ENCODE data around the gene ACTRT2. TPM values are rescaled to one million over a fixed set of nuclear protein-coding genes. Genes with fewer than 3 reads are reported as not detected.

Gene ACTRT2
- total RNA-seq, 1 donor from 2014 or later = not detected

GRCh38 chr1:3005771-3006170 is 15.5 kb upstream of the ACTRT2 start:
- TF ChIP-seq, protein P1, sequence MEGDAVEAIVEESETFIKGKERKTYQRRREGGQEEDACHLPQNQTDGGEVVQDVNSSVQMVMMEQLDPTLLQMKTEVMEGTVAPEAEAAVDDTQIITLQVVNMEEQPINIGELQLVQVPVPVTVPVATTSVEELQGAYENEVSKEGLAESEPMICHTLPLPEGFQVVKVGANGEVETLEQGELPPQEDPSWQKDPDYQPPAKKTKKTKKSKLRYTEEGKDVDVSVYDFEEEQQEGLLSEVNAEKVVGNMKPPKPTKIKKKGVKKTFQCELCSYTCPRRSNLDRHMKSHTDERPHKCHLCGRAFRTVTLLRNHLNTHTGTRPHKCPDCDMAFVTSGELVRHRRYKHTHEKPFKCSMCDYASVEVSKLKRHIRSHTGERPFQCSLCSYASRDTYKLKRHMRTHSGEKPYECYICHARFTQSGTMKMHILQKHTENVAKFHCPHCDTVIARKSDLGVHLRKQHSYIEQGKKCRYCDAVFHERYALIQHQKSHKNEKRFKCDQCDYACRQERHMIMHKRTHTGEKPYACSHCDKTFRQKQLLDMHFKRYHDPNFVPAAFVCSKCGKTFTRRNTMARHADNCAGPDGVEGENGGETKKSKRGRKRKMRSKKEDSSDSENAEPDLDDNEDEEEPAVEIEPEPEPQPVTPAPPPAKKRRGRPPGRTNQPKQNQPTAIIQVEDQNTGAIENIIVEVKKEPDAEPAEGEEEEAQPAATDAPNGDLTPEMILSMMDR (IDR thresholded peaks at IDR 0.05; ENCODE audit: unreplicated experiment) = no peak
- Mint-ChIP-seq H3K27ac (ENCODE audit: unreplicated experiment) (no peak overlapping the region), H3K36me3 (ENCODE audit: low read depth, unreplicated experiment) (peaks cover 10% of the 10 kb centered on the region), H3K9me3 (ENCODE audit: unreplicated experiment) (peaks cover 13% of the 10 kb centered on the region), H3K4me3 (ENCODE audit: unreplicated experiment) (no peak overlapping the region), H3K4me1 (ENCODE audit: unreplicated experiment) (no peaks in the 10 kb centered on the region), H3K27me3 (ENCODE audit: unreplicated experiment) (peaks cover 3% of the 10 kb centered on the region)
- no peak for DNase-seq (ENCODE audit: low spot score)

DNA sequence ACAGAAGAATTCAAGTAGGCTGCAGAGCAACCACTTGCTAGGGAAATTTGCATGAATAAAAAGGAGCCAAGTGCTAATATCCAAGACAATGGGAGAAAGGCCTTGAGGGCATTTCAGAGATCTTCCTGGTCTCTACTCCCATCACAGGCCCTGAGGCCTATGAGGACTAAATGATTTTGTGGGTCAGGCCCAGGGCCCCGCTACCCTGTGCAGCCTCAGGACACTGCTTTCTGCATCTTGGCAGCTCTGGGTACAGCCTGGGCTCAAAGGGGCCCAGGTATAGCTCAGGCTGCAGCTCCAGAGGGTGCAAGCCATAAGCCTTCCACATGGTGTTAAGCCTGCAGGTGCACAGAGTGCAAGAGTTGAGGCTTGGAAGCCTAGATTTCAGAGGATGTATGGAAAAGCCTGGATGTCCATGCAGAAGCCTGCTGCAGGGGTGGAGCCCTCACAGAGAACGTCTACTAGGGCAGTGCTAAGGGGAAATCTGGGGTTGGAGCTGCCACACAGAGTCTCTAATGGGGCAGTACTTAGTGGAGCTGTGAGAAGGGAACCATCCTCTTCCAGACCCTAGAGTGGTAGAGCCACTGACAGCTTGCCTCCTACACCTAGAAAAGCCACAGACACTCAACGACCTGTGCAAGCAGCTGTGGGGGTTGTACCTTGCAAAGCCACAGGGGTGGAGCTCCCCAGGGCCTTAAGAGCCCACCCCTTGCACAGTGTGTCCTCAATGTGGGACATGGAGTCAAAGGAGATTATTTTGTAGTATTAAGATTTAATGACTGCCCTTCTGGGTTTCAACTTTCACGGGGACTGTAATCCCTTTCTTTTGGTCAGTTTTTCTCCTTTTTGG is 13.7 kb upstream of the ACTRT2 start:
- no peaks in the 10 kb centered on the region for H3K4me1 Mint-ChIP-seq (ENCODE audit: unreplicated experiment)
- H3K9me3 Mint-ChIP-seq (ENCODE audit: unreplicated experiment) = peaks cover 13% of the 10 kb centered on the region
- peaks cover 3% of the 10 kb centered on the region for H3K27me3 Mint-ChIP-seq (ENCODE audit: unreplicated experiment)
- H3K36me3 Mint-ChIP-seq (ENCODE audit: low read depth, unreplicated experiment) = peaks cover 10% of the 10 kb centered on the region
- H3K27ac Mint-ChIP-seq (ENCODE audit: unreplicated experiment) = no peak overlapping the region
- DNase-seq (ENCODE audit: low spot score) = no peak
- TF ChIP-seq, protein P1 (IDR thresholded peaks at IDR 0.05; ENCODE audit: unreplicated experiment) = no peak
- H3K4me3 Mint-ChIP-seq (ENCODE audit: unreplicated experiment) = no peak overlapping the region

DNA sequence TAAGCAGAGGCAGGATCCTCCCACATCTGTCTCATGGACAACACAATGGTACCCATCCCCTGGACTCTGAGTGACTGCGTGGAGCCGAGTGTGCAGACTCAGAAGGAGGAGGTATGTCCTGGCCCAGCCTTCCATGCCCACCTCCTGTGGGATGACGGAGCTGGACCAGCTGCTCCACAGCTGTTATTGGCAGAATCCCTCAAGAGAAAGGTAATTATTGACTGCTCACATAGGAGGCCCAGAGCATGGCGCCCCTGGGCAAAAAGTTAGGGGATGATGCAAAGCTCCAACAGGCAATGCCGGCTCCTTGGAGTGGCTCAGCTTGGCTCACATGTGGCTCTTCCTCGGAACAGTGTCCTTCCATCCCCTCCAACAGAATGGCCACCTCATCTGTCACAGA is 12.2 kb upstream of the ACTRT2 start:
- DNase-seq (ENCODE audit: low spot score) = no peak
- Mint-ChIP-seq H3K9me3 (ENCODE audit: unreplicated experiment) (peaks cover 13% of the 10 kb centered on the region), H3K4me1 (ENCODE audit: unreplicated experiment) (no peaks in the 10 kb centered on the region), H3K4me3 (ENCODE audit: unreplicated experiment) (no peak overlapping the region), H3K27ac (ENCODE audit: unreplicated experiment) (no peak overlapping the region), H3K27me3 (ENCODE audit: unreplicated experiment) (peaks cover 9% of the 10 kb centered on the region), H3K36me3 (ENCODE audit: low read depth, unreplicated experiment) (peaks cover 10% of the 10 kb centered on the region)
- TF ChIP-seq, protein P1 (IDR thresholded peaks at IDR 0.05; ENCODE audit: unreplicated experiment) = no peak

DNA sequence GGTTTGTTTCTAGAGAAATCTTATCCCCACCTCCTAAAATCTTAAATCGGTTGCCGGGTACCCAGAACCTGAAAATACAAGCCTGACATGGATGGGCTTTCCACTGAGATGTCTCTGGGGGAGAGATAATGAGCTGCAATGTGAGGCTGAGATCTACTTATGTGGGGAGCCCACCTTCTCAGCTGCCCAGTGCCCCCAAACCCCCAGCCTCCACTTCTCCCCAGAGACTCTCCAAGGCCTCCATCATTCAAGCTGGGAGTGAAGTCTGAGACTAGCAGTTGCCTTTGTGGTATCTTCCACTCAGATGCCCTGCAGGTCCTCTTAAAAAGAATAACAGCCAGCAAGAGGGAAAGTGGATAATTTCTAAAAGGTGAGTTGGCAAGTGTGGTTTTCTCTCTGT is 11.7 kb upstream of the ACTRT2 start:
- TF ChIP-seq, protein P1 (IDR thresholded peaks at IDR 0.05; ENCODE audit: unreplicated experiment) = no peak
- Mint-ChIP-seq H3K4me1 (ENCODE audit: unreplicated experiment) (no peaks in the 10 kb centered on the region), H3K27ac (ENCODE audit: unreplicated experiment) (no peak overlapping the region), H3K36me3 (ENCODE audit: low read depth, unreplicated experiment) (peaks cover 10% of the 10 kb centered on the region), H3K27me3 (ENCODE audit: unreplicated experiment) (peaks cover 12% of the 10 kb centered on the region), H3K4me3 (ENCODE audit: unreplicated experiment) (no peak overlapping the region), H3K9me3 (ENCODE audit: unreplicated experiment) (peaks cover 13% of the 10 kb centered on the region)
- no peak for DNase-seq (ENCODE audit: low spot score)

GRCh38 chr1:3011127-3011526 is 10.1 kb upstream of the ACTRT2 start:
- Mint-ChIP-seq H3K27ac (ENCODE audit: unreplicated experiment) (no peak overlapping the region), H3K4me3 (ENCODE audit: unreplicated experiment) (no peak overlapping the region), H3K27me3 (ENCODE audit: unreplicated experiment) (peaks cover 12% of the 10 kb centered on the region), H3K4me1 (ENCODE audit: unreplicated experiment) (no peaks in the 10 kb centered on the region), H3K9me3 (ENCODE audit: unreplicated experiment) (peaks cover 13% of the 10 kb centered on the region), H3K36me3 (ENCODE audit: low read depth, unreplicated experiment) (peaks cover 10% of the 10 kb centered on the region)
- TF ChIP-seq, protein P1 (IDR thresholded peaks at IDR 0.05; ENCODE audit: unreplicated experiment) = no peak
- DNase-seq (ENCODE audit: low spot score) = no peak

All from endothelial cell (in vitro differentiated cells).